Bladder microvascular endothelial cell (primary cell): Measurements from ENCODE around the gene CHMP1A. TPM values are rescaled to one million over a fixed set of nuclear protein-coding genes. Genes with fewer than 3 reads are reported as not detected.

Source experiments
- total RNA-seq: library from RNA; depleted of rRNA; stranded (reverse); fragments of >200 nt; gene quantifications from 2 replicates; pipeline ENCODE4 v1.2.3, GENCODE V29; 2014

The CHMP1A gene
- total RNA-seq, result 94.9 and 121 TPM in 2 replicates

GRCh38 chr16:89657442-89658220 lies at the start of gene CHMP1A, which contains the start of gene SPATA33:
CHMP1A (minus strand) TSS chr16:89657708; CDS start chr16:89657588, 120 bp downstream.
SPATA33 (plus strand) TSS chr16:89657836; CDS start chr16:89657912, 76 bp downstream.

DNA sequence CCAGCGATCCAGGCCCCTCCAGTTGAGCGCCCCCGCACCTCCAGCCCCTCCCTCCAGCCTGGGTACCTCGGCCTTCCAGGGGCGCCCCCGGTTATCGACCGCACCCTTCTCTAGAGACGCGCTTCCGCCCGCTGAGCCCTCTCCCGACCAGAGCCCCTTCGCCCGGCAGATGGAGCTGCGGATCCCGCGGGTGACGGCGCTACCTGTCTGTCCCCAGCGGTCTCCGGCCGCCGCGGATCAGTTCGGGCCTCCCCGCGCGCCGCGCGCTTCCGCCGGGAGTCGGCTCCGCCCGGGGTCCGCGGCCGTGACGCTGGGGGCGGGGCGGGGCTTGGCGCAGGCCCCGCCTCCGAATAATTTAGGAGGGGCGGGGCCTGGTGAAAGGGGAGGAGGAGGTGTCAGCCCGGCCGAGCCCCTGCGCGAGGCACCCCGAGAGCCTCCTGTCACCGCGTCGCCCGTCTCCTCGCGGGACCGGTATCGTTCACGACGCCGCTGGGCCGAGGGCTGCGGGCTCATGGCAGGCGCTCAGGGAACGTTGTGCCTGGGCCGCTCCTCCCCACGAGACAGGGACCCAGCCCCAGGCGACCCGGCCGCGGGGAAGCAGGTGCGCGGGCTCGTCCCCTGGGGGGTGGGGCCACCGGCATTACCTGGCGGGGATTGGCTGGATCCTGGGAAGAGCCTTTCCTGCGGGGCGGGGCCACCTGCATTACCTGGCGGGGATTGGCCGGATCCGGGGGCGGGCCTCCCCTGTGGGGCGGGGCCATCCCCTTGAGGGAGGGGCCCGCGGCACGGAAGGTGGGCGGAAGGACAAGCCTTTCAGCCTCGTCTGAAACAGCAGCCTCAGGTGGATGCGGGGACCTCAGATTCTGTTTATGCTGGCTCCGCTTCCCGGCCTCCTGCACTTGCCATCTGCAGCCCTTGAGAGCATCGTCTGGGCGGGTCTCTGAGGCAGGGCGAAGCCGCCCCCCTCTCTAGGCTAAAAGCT lies 44.2 kb upstream of the CHMP1A start, which contains the start of gene SPATA2L:
Gene SPATA2L, minus strand, starts transcription at position 281 of the 982 bp plus-strand sequence. CDS start 473 bp downstream, outside the sequence.

GRCh38 chr16:89686520-89687091 lies 29.1 kb upstream of the CHMP1A start, which contains the start of gene CDK10:
CDK10 (plus strand) TSS chr16:89686689; CDS start chr16:89686711, 22 bp downstream.

DNA sequence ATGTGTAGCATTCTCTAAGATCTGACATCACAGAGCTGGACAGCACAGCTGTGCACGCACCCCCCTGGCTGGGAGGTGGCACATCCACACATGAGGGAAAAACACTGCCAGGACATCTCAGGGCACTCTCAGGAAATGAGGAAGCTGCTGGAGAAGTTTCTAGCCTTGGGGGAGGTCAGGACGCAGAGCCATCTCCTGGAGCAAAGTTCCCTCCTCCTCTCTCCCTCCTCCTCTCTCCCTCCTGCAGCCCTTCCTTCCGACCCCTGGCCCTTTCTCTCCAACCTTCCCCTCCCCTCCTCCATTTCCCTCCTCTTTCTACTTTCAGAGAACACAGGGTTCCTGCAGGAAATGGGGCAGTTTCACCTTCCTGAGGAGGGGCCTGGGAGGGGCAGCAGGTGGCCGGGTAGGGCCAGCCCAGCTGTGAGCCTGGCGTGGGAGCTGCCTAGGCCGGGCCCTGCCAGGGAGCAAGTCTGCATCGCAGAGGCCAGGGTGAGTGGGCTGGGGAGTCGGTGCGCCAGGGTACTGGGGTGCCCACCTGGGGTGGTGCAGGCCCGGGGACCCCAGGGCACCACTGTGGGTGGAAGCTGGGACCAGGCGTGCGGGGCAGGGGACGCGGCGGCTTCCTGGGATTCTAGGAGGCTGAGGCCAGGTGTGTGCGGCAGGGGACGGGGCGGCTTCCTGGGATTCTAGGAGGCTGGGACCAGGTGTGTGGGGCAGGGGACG lies 44.1 kb downstream of the CHMP1A start, which contains the start of gene DPEP1:
Gene DPEP1, plus strand, starts transcription at position 412 of the 723 bp plus-strand sequence. CDS start 16,769 bp downstream, outside the sequence.

Other genes starting within 250 kb of the CHMP1A start
- gene ANKRD11, start 167.1 kb downstream of the CHMP1A start, total RNA-seq, result 45.5 and 99.8 TPM in 2 replicates
- gene SPG7, start 149.3 kb downstream of the CHMP1A start, total RNA-seq, result 93.6 and 180 TPM in 2 replicates
- 1,676 and 2,235 TPM in 2 replicates for gene RPL13, start 97.0 kb downstream of the CHMP1A start, total RNA-seq
- gene CPNE7, start 82.0 kb downstream of the CHMP1A start, total RNA-seq, result 1.3 and 3.6 TPM in 2 replicates
- 0.32 and 1.1 TPM in 2 replicates for gene DPEP1, start 44.1 kb downstream of the CHMP1A start, total RNA-seq
- gene SPATA33, start 128 bp upstream of the CHMP1A start, total RNA-seq, result 1.9 and 3.8 TPM in 2 replicates
- 32.2 and 62.8 TPM in 2 replicates for gene CDK10, start 29.0 kb upstream of the CHMP1A start, total RNA-seq
- gene SPATA2L, start 44.0 kb upstream of the CHMP1A start, total RNA-seq, result 13.0 and 18.1 TPM in 2 replicates
- gene VPS9D1, start 63.2 kb upstream of the CHMP1A start, total RNA-seq, result 2.6 and 7.4 TPM in 2 replicates
- 16.4 and 31.5 TPM in 2 replicates for gene ZNF276, start 63.8 kb upstream of the CHMP1A start, total RNA-seq
- gene FANCA, start 158.9 kb upstream of the CHMP1A start, total RNA-seq, result 16.5 and 20.1 TPM in 2 replicates
- 0.97 and 4.8 TPM in 2 replicates for gene SPIRE2, start 170.8 kb upstream of the CHMP1A start, total RNA-seq
- 136 and 197 TPM in 2 replicates for gene TCF25, start 215.9 kb upstream of the CHMP1A start, total RNA-seq